Retina (tissue), 1 donor: ENCODE data around the gene BLID.
A peak's percentile ranks its signal among the peaks of the same experiment; 100 is the strongest.

Source experiments
- DNase-seq: peaks from one replicate; pipeline ENCODE4 v3.0.0-alpha.2; 2016

BLID gene

GRCh38 chr11:122075016-122075415 lies 41.0 kb downstream of the BLID start:
- no peak for DNase-seq

- DNase-seq: no peak
Observed at GRCh38 chr11:122074022-122074421, 42.0 kb downstream of the BLID start.

- peak; percentile 57 for DNase-seq
Observed at GRCh38 chr11:122071709-122072202, 44.3 kb downstream of the BLID start.

GRCh38 chr11:122069707-122070360 lies 46.2 kb downstream of the BLID start:
- peak; percentile 86 for DNase-seq

- DNase-seq: no peak
Observed at GRCh38 chr11:122068837-122069236, 47.2 kb downstream of the BLID start.

GRCh38 chr11:122068141-122068540 lies 47.9 kb downstream of the BLID start:
- peak; percentile 22 for DNase-seq
